GM10248 (cell line): ENCODE measurements around the gene POLR2A.

ENCODE experiments used
- CTCF ChIA-PET: fragments of 300-600 bp; sonication (Branson Sonifier 250); formaldehyde crosslinking; extraction: SDS; loops from one replicate; lab custom pipeline; 2021; ENCODE audit warnings: antibody characterized with exemption; lab: Yijun Ruan, JAX
- POLR2A ChIA-PET: fragments of 350-650 bp; sonication (Branson Sonifier 250); formaldehyde crosslinking; extraction: SDS; loops from one replicate; lab custom pipeline; 2020; ENCODE audit warnings: antibody characterized with exemption; lab: Yijun Ruan, JAX
- DNase-seq: peaks from one replicate; pipeline ENCODE4 v3.0.0; 2012; ENCODE audit errors: extremely low spot score
- CTCF ChIP-seq: IDR thresholded peaks from 2 replicates; pipeline ENCODE4 v1.5.1; 2012; ENCODE audit warnings: mild to moderate bottlenecking, low read depth; ENCODE audit errors: extremely low read depth, missing control alignments, control extremely low read depth

Gene POLR2A

GRCh38 chr17:7502987-7503386 is 18.8 kb downstream of the POLR2A start:
- ChIA-PET CTCF (interaction anchor here (0.7 to 3.1 kb wide), 2 partner anchors 11 to 147 kb away, joined by 3 to 18 read pairs; no protein-coding TSS in a partner anchor), POLR2A (no interaction called here)
- DNase-seq: no peak
- TF ChIP-seq CTCF: peak; percentile 11

- TF ChIP-seq CTCF: no peak
- ChIA-PET POLR2A (no interaction called here), CTCF (interaction anchor here (1.2 to 3.1 kb wide), 2 partner anchors 11 to 148 kb away, joined by 3 to 18 read pairs; no protein-coding TSS in a partner anchor)
- no peak for DNase-seq
Observed at GRCh38 chr17:7503521-7503920, 19.4 kb downstream of the POLR2A start.

- TF ChIP-seq CTCF: no peak
- DNase-seq: no peak
- POLR2A ChIA-PET: interaction anchor here (1.9 kb wide), 1 partner anchor 24 kb away, joined by 8 read pairs; the partner anchor contains the start of gene POLR2A
- CTCF ChIA-PET: interaction anchor here (1.8 to 3.2 kb wide), 4 partner anchors 11 to 179 kb away, joined by 5 to 18 read pairs (median 6); partner anchors contain the start of genes SENP3, SLC35G6 and TP53
Observed at GRCh38 chr17:7508145-7508544, 24.0 kb downstream of the POLR2A start.

- TF ChIP-seq CTCF: no peak
- DNase-seq: no peak
- POLR2A ChIA-PET: interaction anchor here (0.9 kb wide), 1 partner anchor 25 kb away, joined by 4 read pairs; the partner anchor contains the start of gene POLR2A
- CTCF ChIA-PET: interaction anchor here (1.5 to 3.2 kb wide), 5 partner anchors 12 to 178 kb away, joined by 5 to 18 read pairs (median 6); partner anchors contain the start of genes SENP3, SLC35G6 and TP53
Observed at GRCh38 chr17:7508846-7509245, 24.7 kb downstream of the POLR2A start.

- POLR2A ChIA-PET: interaction anchor here (0.9 kb wide), 1 partner anchor 26 kb away, joined by 4 read pairs; the partner anchor contains the start of gene POLR2A
- TF ChIP-seq CTCF: no peak
- CTCF ChIA-PET: interaction anchor here (0.7 to 3.2 kb wide), 3 partner anchors 17 to 154 kb away, joined by 3 to 18 read pairs (median 6); partner anchors contain the start of gene SENP3
- DNase-seq: no peak
Observed at GRCh38 chr17:7509937-7510336, 25.8 kb downstream of the POLR2A start.

- TF ChIP-seq CTCF: no peak
- POLR2A ChIA-PET: no interaction called here
- CTCF ChIA-PET: interaction anchor here (5.9 kb wide), 1 partner anchor 50 kb away, joined by 74 read pairs; the partner anchor contains the start of gene SENP3
- no peak for DNase-seq
Observed at GRCh38 chr17:7511108-7511507, 26.9 kb downstream of the POLR2A start.
